HG02623 (cell line): Measurements from ENCODE around the gene ARHGEF37.
"Not testable (repeated sequence)": the region's sequence is repeated elsewhere in the genome, so short reads cannot be mapped to it uniquely, and the experiment has no call there.

Experiments
- ATAC-seq: cut with Tn5 transposase; IDR thresholded peaks from one replicate; pipeline ENCODE4 v1.9.1; 2021; ENCODE audit warnings: moderate library complexity; ENCODE audit not compliant: unreplicated experiment

Gene ARHGEF37

GRCh38 chr5:149645725-149646124, 64.4 kb downstream of the ARHGEF37 start:
- ATAC-seq: no peak

- no peak for ATAC-seq
Observed at GRCh38 chr5:149646564-149646963, 65.3 kb downstream of the ARHGEF37 start.

- no peak for ATAC-seq
Observed at GRCh38 chr5:149647334-149647733, 66.0 kb downstream of the ARHGEF37 start.

GRCh38 chr5:149648464-149649393, 67.4 kb downstream of the ARHGEF37 start:
- not testable (repeated sequence) for ATAC-seq

- ATAC-seq: not testable (repeated sequence)
Observed at GRCh38 chr5:149649730-149650129, 68.4 kb downstream of the ARHGEF37 start.

GRCh38 chr5:149651686-149652085, 70.4 kb downstream of the ARHGEF37 start:
- ATAC-seq: no peak

- no peak for ATAC-seq
Observed at GRCh38 chr5:149652697-149653096, 71.4 kb downstream of the ARHGEF37 start.

- ATAC-seq: no peak
Observed at GRCh38 chr5:149654231-149654630, 72.9 kb downstream of the ARHGEF37 start.

DNA sequence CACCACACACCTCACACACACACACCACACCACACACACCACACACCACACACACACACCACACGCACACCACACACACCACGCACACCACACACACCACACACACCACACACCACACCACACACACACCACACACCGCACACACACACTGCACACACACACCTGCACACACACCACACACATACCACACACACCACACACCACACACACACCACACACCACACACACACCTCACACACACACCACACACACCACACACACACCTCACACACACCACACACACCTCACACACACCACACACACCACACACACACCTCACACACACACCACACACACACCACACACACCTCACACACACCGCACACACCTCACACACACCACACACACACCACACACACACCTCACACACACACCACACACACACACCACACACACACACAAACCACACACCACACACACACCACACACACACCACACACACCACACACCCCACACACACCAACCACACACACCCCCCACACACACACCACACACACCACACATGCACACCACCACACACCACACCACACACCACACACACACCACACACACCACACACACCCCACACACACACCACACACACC, 73.7 kb downstream of the ARHGEF37 start:
- no peak for ATAC-seq

DNA sequence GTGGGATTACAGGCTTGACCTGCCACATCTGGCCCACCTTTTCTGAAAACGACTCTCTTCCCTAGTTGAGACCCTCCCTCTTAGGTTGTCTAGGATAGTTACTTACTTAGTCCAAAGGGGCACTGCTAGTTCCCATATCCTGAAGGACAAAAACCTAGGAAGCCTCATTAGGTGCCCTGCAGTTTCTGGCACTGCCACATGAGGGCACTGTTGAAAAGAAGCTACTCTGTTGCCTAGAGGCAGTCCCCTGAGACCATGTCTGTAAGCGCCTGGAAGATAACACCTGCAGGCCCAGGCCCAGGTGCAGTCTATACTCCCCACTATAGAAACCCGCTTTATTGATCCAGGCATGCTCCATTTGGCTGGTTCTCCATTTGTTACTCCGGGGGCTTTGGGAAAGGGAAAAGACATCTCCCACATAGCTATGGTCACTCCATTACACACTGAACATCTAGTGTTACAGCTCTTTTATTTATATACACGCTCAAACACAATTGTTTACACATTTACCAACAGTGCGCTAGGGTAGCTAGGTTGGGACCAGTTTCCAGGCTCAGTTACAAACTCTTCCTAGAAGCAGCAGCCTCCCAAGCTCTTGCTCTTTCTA, 75.4 kb downstream of the ARHGEF37 start:
- no peak for ATAC-seq

GRCh38 chr5:149657324-149657723, 76.0 kb downstream of the ARHGEF37 start:
- ATAC-seq: no peak

DNA sequence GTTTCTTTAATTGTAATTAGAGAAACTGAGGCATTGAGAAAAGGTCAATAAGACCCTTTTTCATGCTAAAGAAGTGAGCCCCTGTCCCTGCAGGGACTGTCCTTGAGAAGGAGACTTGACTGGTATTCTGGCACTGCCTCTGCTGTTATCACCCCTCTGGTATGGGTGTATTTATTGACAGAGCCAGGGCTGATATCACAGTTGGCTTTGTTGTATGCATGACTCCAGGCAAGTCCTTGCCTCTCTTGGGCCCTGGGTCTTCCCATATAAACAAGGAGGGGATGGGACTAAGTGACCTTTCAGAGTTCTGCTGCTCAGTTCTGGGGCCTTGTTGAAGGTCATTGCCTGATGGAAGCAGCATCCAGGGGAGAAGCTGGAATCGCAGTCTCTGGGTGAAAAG, 77.0 kb downstream of the ARHGEF37 start:
- no peak for ATAC-seq

GRCh38 chr5:149664083-149664482, 82.8 kb downstream of the ARHGEF37 start:
- no peak for ATAC-seq

DNA sequence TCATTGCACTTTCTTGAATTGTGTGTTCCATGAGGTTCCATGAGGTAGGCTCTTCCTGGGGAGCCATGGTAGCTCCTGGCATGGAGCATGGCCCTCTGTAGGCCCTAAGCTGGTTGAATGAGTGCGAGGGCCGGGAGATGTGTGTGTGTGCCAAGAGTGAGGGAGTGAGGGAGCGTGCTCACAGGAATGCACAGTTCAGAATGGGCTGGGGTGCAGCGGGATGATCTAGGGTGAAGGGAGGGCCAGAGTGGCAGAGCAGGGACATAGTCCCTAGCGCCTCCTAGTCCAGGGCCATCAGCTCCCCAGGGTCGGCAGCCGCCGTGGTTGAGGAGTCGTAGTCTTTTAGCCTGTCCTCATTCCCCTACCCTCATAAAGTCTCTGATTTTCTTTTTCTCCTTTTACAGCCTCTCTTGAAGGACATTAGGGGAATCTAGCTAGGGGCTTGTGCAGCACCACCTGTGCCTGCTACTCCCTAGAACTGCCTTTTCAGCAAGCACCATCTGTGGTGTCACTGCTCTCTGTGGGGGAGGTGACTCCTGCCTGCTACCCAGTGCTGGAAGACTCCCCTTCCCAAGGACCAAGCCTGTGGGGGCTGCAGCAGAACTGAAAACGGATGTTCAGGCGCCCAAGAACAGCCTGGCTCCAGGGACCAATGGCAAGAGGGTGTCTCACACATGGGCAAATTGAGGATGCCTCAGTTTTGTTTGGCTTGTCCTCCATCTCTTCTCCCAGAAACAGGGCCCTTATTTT, 83.5 kb downstream of the ARHGEF37 start:
- no peak for ATAC-seq

DNA sequence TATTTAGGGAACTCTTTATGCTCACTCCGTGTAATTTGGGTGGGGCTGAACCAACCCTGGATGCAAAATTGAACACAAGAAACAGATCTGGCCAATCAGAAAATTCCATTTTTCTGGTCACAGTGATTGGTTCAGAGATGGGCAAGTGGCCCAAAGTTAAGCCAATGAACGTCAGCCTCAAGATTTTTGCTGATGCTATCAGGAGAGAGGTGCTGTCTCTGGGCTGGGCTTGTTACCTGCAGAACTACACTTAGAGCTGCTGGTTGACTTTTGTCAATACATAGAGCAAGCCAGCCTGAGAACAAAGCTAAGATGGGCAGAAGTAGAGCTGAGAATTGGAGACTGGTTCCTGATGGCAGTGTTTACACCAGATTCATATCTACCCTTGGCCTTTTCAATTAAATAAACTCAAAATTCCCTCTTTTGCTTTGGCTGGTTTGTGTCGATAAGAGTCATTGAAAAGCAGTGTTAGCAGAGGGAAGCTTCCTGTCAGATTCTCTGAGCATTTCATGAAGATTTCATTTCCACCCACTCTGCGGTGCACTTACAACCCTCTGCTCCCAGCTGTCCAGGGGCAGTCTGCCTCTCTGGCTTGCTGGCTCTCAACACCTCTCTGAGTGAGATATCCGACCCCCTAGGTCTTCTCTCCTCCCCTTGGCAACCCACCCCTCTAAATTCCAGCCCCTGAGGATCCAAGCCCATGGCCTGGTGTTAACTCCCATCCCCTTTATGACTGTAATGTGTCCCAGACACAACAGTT, 84.3 kb downstream of the ARHGEF37 start:
- no peak for ATAC-seq

DNA sequence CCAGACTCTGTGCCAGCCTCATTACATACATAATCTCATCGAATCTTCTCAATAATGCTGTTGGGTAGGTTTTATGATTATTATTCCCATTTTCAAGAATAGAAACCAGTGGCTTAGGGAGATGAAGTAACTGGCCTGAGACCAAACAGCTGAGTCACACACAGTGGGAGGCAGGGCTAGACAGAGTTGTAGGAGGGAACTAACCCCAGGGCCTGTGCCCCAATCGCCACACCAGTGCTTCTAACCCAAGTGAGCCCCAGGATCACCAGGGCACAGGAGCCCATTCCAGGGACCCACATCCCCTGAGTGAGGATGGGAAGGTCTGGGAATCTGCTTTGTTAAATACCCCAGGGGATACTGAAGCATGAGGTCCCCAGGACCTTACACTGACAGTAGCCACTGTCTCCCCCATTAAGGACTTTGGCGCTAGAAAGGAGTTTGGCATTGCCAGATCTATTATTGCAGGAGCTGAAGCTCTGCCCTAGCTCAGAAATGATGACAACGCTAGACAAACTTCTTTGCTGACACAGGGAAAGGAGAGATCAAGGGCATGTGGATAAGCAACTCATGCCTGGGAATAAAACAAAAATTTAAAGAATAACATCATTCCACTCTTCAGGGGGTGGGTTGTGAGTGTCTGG, 85.0 kb downstream of the ARHGEF37 start:
- no peak for ATAC-seq

GRCh38 chr5:149667084-149667828, 86.0 kb downstream of the ARHGEF37 start:
- ATAC-seq: no peak

- ATAC-seq: no peak
Observed at GRCh38 chr5:149667829-149668330, 86.6 kb downstream of the ARHGEF37 start.

DNA sequence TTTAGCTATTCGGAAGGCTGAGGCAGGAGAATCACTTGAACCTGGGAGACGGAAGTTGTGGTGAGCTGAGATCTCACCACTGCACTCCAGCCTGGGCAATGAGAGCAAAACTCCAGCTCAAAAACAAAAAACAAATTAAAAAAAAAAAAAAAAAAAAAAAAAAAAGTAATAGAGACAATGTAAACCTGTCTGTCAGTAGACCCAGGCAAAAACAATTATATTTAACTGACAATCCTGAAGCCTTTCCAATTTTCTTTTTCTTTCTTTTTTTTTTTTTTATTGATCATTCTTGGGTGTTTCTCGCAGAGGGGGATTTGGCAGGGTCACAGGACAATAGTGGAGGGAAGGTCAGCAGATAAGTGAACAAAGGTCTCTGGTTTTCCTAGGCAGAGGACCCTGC, 88.0 kb downstream of the ARHGEF37 start:
- not testable (repeated sequence) for ATAC-seq
